ENCODE measurements around the gene MYLK2. TPM values are rescaled to one million over a fixed set of nuclear protein-coding genes. Genes with fewer than 3 reads are reported as not detected.

Gene MYLK2
- total RNA-seq, 2 donors from 2014 or later = 0.12 TPM; not detected in 1

- no peak for DNase-seq (ENCODE audit: low spot score)
- H3K4me3 ChIP-seq = no peak overlapping the region
- peaks cover 0 to 21% of the 10 kb centered on the region in 2 donors for H3K4me1 ChIP-seq
- H3K9me3 ChIP-seq = no peaks in the 10 kb centered on the region
- TF ChIP-seq CTCF (IDR thresholded peaks at IDR 0.05) = no peak
- no peak overlapping the region for H3K27ac ChIP-seq
- H3K36me3 ChIP-seq = no peaks in the 10 kb centered on the region
- no peaks in the 10 kb centered on the region for H3K27me3 ChIP-seq
Measured at GRCh38 chr20:31858760-31859083, 39.6 kb downstream of the MYLK2 start.

- Histone ChIP-seq H3K4me3 (no peak overlapping the region), H3K27ac (no peak overlapping the region), H3K4me1 (peaks cover 0 to 21% of the 10 kb centered on the region in 2 donors), H3K9me3 (no peaks in the 10 kb centered on the region), H3K27me3 (no peaks in the 10 kb centered on the region), H3K36me3 (no peaks in the 10 kb centered on the region)
- DNase-seq (ENCODE audit: low spot score) = no peak
- no peak for TF ChIP-seq CTCF (IDR thresholded peaks at IDR 0.05)
Measured at GRCh38 chr20:31859266-31859997, 40.3 kb downstream of the MYLK2 start.

- Histone ChIP-seq H3K4me1 (peaks cover 0 to 21% of the 10 kb centered on the region in 2 donors), H3K4me3 (no peak overlapping the region)
- no peak for TF ChIP-seq CTCF (IDR thresholded peaks at IDR 0.05)
Measured at GRCh38 chr20:31859998-31860380, 40.8 kb downstream of the MYLK2 start.

GRCh38 chr20:31860390-31861134 lies 41.4 kb downstream of the MYLK2 start:
- no peak for TF ChIP-seq CTCF (IDR thresholded peaks at IDR 0.05)
- Histone ChIP-seq H3K27ac (no peak overlapping the region), H3K27me3 (no peaks in the 10 kb centered on the region), H3K9me3 (no peaks in the 10 kb centered on the region), H3K36me3 (no peaks in the 10 kb centered on the region), H3K4me3 (peak overlapping the region; percentile 44 to 58), H3K4me1 (peaks cover 0 to 21% of the 10 kb centered on the region in 2 donors)
- DNase-seq (ENCODE audit: low spot score) = no peak

More at GRCh38 chr20:31859998-31860380, 40.8 kb downstream of the MYLK2 start:
- H3K27me3 ChIP-seq = no peaks in the 10 kb centered on the region
- no peak for DNase-seq (ENCODE audit: low spot score)
- no peak overlapping the region for H3K27ac ChIP-seq
- no peaks in the 10 kb centered on the region for H3K36me3 ChIP-seq
- no peaks in the 10 kb centered on the region for H3K9me3 ChIP-seq

GRCh38 chr20:31861135-31861384 lies 41.9 kb downstream of the MYLK2 start:
- H3K36me3 ChIP-seq = no peaks in the 10 kb centered on the region
- TF ChIP-seq CTCF (IDR thresholded peaks at IDR 0.05) = no peak
- H3K27me3 ChIP-seq = no peaks in the 10 kb centered on the region
- DNase-seq (ENCODE audit: low spot score) = no peak
- peaks cover 0 to 21% of the 10 kb centered on the region in 2 donors for H3K4me1 ChIP-seq
- H3K4me3 ChIP-seq = peak overlapping the region; percentile 44 to 58
- no peak overlapping the region for H3K27ac ChIP-seq
- H3K9me3 ChIP-seq = no peaks in the 10 kb centered on the region
